GM19099 (cell line): ENCODE data around the gene PNLIP.

Experiments
- POLR2A ChIP-seq: IDR thresholded peaks from 3 replicates; pipeline ENCODE4 v1.6.1; 2011; ENCODE audit warnings: low read depth; ENCODE audit not compliant: insufficient read length; ENCODE audit errors: extremely low read depth

Gene PNLIP

DNA sequence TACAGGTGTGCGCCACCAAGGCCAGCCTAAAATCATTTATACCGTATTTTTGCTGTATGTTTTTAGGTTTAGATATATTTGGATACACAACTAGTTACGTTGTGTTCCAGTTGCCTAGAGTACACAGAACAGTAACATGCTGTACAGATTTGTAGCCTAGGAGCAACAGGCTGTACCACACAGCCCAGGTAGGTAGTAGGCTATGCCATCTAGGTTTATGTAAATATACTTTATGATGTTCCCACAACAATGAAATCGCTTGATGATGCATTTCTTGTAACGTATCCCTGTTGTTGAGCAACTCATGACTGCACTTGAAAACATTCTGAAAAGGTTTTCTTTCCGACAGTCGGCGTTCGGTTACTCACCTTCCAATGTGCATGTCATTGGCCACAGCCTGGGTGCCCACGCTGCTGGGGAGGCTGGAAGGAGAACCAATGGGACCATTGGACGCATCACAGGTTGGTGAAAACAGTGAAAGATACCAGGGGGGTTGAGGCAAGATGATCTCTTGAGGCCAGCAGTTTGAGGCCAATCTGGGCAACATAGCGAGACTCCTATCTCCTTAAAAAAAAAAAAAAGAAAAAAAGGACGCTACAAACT, 7.7 kb downstream of the PNLIP start:
- no peak for TF ChIP-seq POLR2A

DNA sequence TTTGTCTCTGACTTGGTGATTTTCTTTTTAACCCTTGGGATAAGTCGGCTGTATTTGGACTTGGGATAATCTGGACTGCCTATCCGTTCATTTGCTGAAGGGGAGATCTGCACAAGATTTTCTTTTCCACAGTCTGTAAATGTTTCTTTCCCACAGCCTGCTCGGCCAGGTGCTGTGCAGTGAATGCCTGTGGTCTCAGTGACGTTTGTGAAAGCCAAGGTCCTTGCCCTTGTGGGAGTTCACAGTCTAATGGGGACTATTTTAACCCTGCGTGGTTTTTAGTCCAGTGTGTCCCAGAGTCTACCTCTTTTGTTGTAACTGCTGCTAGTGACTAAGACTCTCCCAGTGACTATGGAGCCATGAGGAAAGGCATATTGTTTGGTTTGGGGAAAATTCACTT, 8.9 kb downstream of the PNLIP start:
- no peak for TF ChIP-seq POLR2A

- no peak for TF ChIP-seq POLR2A
Observed at GRCh38 chr10:116555880-116556279, 10.1 kb downstream of the PNLIP start.

GRCh38 chr10:116557305-116557880, 11.7 kb downstream of the PNLIP start:
- no peak for TF ChIP-seq POLR2A

GRCh38 chr10:116565534-116565933, 19.8 kb downstream of the PNLIP start:
- no peak for TF ChIP-seq POLR2A

DNA sequence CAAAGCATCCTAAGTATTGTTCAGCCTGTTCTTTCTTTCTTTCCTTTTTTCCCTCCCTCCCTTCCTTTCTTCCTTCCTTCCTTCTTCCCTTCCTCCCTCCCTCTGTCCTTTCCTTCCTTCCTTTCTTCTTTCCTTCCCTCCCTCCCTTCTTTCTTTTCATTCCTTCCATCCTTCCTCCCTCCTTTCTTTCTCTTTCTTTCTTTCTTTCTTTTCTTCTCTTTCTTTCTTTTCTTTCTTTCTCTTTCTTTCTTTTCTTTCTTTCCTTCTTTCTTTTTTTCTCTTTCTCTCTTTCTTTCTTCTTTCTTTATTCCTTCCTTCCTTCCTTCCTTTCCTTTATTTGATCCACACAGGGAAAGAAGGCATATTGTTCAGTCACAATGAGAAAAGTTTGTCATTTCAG, 21.2 kb downstream of the PNLIP start:
- TF ChIP-seq POLR2A = no peak

GRCh38 chr10:116567335-116567734, 21.6 kb downstream of the PNLIP start:
- TF ChIP-seq POLR2A = no peak

DNA sequence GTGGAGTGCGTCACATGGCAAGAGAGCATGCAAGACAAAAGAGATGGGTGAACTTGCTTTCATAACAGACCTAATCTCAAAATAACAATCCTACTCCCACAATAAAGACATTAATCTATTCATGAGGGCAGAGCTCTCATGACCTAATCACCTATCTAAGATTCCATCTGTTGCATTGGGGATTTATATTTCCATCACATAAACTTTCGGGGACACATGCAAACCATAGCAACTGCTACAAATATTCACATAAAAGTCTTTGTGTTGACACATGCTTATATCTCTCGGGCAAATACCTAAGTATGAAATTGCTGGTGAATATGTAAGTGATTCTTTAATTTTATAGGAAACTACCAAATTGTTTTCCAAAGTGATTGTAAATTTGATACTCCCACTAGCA, 29.1 kb downstream of the PNLIP start:
- TF ChIP-seq POLR2A = no peak

DNA sequence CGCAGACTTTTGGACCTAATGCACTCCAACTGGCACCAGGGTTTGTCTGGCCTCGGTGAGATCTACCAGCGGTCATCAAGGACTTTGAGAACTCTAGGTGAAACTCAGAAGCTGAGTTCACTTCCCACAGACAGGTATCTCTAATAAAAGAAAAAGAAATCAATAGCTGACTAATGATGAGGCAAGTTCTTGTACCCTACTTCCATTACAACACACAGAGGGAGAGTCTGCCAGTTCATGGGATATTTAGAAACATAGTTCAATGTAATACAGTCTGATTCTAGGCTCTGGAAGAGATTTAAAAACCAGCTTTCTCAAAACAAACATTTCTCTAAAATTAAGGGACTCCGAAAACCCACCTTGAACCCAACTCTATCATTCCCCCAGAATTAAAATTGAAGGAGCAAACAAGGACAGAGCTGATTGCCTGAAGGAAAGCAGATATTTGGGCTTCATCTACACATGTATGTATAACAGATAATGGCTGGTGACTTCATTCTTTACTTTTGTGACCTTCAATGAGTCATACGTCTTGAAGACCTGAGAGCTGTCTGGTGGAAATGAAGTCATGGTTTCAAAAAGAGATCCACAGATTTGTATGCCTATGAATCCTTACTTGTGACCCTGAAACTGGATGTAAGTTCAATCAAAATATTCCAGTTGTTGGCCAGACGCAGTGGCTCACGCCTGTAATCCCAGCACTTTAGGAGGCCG, 42.3 kb downstream of the PNLIP start:
- no peak for TF ChIP-seq POLR2A

GRCh38 chr10:116588995-116589394, 43.3 kb downstream of the PNLIP start:
- no peak for TF ChIP-seq POLR2A

DNA sequence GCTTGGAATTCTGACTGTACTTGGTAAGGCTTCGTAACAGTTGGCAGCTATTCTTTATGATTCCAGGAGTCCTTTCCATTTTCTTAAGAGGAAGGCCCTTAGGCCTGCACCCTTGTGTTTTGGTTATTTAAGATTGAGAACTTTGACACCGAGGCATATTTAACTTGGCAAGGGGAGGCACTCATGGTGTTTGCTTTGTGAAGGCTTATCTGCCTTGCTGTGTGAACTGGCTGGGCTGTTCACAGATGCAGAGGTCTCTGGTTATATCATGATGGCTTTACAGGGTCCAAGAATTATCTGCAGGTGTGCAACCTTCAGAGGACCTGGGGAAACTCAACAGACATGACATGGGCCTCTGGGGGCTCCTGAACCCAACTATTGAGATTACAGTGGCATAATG, 44.2 kb downstream of the PNLIP start:
- TF ChIP-seq POLR2A = no peak

GRCh38 chr10:116590590-116591444, 45.1 kb downstream of the PNLIP start, which contains the start of gene PNLIPRP1:
Gene PNLIPRP1, plus strand, starts transcription at chr10:116590959. Its CDS starts 171 bp downstream, at chr10:116591130.
- no peak for TF ChIP-seq POLR2A

GRCh38 chr10:116593139-116593740, 47.5 kb downstream of the PNLIP start:
- no peak for TF ChIP-seq POLR2A

DNA sequence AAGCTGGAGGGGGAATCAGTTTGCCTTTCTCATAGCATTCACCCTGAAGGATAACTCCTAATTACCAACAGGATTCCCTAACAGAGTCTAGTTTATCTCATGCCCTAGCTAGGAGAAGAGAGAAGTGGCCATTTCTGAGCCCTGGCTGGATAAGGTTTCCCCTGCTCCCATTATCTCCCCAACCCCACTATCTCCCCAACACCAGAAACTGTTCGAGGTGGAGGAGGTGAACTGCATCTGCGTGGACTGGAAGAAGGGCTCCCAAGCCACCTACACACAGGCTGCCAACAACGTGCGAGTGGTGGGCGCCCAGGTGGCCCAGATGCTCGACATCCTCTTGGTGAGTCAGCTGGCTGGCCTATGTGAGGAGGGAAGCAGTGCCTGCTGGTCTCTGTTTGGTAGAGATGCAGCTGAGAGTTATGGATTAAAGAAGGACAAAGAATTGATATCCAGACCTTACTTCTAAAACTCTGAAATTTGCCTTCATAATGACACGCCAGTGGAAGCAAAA, 48.8 kb downstream of the PNLIP start:
- no peak for TF ChIP-seq POLR2A

DNA sequence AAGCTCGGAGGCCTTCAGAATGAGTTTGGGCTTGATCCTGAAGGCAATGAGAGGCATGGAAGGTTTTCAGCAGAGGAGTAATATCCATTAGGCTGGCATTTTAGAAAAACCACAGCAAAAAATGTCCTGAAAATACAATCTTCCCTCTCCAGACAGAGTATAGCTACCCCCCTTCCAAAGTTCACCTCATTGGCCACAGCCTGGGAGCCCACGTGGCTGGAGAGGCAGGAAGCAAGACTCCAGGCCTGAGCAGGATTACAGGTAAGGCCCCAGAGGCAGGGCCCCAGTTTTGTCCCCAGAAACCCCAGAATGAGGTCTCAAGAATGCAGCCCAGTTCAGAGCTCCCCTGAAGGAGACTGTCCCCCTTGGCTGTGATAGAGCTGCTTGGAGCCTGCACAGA, 50.3 kb downstream of the PNLIP start:
- TF ChIP-seq POLR2A = no peak
